Fibroblast of peridontal ligament (primary cell): ENCODE results near the gene ABO.
"Not testable (repeated sequence)": the region's sequence is repeated elsewhere in the genome, so short reads cannot be mapped to it uniquely, and the experiment has no call there.

Experiments
- DNase-seq: peaks from one replicate; pipeline ENCODE4 v3.0.0-alpha.2; 2010; ENCODE audit errors: extremely low read depth

ABO gene

GRCh38 chr9:133263557-133263956, 11.4 kb downstream of the ABO start:
- DNase-seq = no peak

GRCh38 chr9:133262226-133262625, 12.8 kb downstream of the ABO start:
- no peak for DNase-seq

GRCh38 chr9:133261753-133262120, 13.3 kb downstream of the ABO start:
- DNase-seq = no peak

- no peak for DNase-seq
These were observed 13.8 kb downstream of the ABO start for GRCh38 chr9:133261103-133261752.

- no peak for DNase-seq
These were observed 14.5 kb downstream of the ABO start for GRCh38 chr9:133260334-133261102.

- DNase-seq = no peak
These were observed 16.7 kb downstream of the ABO start for GRCh38 chr9:133258061-133259015.

GRCh38 chr9:133257465-133257956, 17.5 kb downstream of the ABO start:
- DNase-seq = no peak

GRCh38 chr9:133256686-133257091, 18.3 kb downstream of the ABO start:
- DNase-seq = no peak

GRCh38 chr9:133256136-133256461, 18.9 kb downstream of the ABO start:
- DNase-seq = no peak

GRCh38 chr9:133255371-133256135, 19.4 kb downstream of the ABO start:
- DNase-seq = no peak

GRCh38 chr9:133254471-133254870, 20.5 kb downstream of the ABO start:
- DNase-seq = no peak

- no peak for DNase-seq
These were observed 21.7 kb downstream of the ABO start for GRCh38 chr9:133253268-133253667.

GRCh38 chr9:133252301-133253020, 22.5 kb downstream of the ABO start:
- no peak for DNase-seq

GRCh38 chr9:133251773-133252172, 23.2 kb downstream of the ABO start:
- no peak for DNase-seq

- not testable (repeated sequence) for DNase-seq
These were observed 23.8 kb downstream of the ABO start for GRCh38 chr9:133251221-133251620.

GRCh38 chr9:133250741-133251170, 24.2 kb downstream of the ABO start:
- DNase-seq = no peak

GRCh38 chr9:133249337-133249736, 25.7 kb downstream of the ABO start:
- no peak for DNase-seq

- no peak for DNase-seq
These were observed 26.2 kb downstream of the ABO start for GRCh38 chr9:133248726-133249295.

- no peak for DNase-seq
These were observed 27.4 kb downstream of the ABO start for GRCh38 chr9:133247632-133248031.

- no peak for DNase-seq
These were observed 28.0 kb downstream of the ABO start for GRCh38 chr9:133246991-133247390.
